HG03060 (cell line): Measurements from ENCODE around the gene KIAA1958.
"Not testable (repeated sequence)": the region's sequence is repeated elsewhere in the genome, so short reads cannot be mapped to it uniquely, and the experiment has no call there.

ENCODE experiments used
- ATAC-seq: cut with Tn5 transposase; IDR thresholded peaks from one replicate; pipeline ENCODE4 v1.9.1; 2021; ENCODE audit warnings: low read depth, moderate number of reproducible peaks; ENCODE audit not compliant: unreplicated experiment

KIAA1958 gene

GRCh38 chr9:112487799-112488340, 1.2 kb downstream of the KIAA1958 start:
- no peak for ATAC-seq

- ATAC-seq, result no peak
Observed at GRCh38 chr9:112489039-112489546, 2.5 kb downstream of the KIAA1958 start.

- ATAC-seq, result no peak
Observed at GRCh38 chr9:112489876-112490666, 3.4 kb downstream of the KIAA1958 start.

GRCh38 chr9:112493393-112494137, 6.9 kb downstream of the KIAA1958 start:
- no peak for ATAC-seq

- ATAC-seq, result no peak
Observed at GRCh38 chr9:112494153-112494552, 7.5 kb downstream of the KIAA1958 start.

GRCh38 chr9:112495614-112496013, 9.0 kb downstream of the KIAA1958 start:
- no peak for ATAC-seq

GRCh38 chr9:112496074-112496722, 9.6 kb downstream of the KIAA1958 start:
- ATAC-seq, result no peak

GRCh38 chr9:112500842-112501241, 14.2 kb downstream of the KIAA1958 start:
- ATAC-seq, result no peak

GRCh38 chr9:112501287-112501686, 14.7 kb downstream of the KIAA1958 start:
- no peak for ATAC-seq

GRCh38 chr9:112502175-112502946, 15.7 kb downstream of the KIAA1958 start:
- no peak for ATAC-seq

GRCh38 chr9:112503170-112503569, 16.5 kb downstream of the KIAA1958 start:
- ATAC-seq, result no peak

GRCh38 chr9:112505086-112505485, 18.5 kb downstream of the KIAA1958 start:
- ATAC-seq, result no peak

- no peak for ATAC-seq
Observed at GRCh38 chr9:112505607-112506006, 19.0 kb downstream of the KIAA1958 start.

GRCh38 chr9:112506571-112506970, 19.9 kb downstream of the KIAA1958 start:
- no peak for ATAC-seq

GRCh38 chr9:112507001-112507680, 20.5 kb downstream of the KIAA1958 start:
- no peak for ATAC-seq

GRCh38 chr9:112508377-112508776, 21.8 kb downstream of the KIAA1958 start:
- ATAC-seq, result no peak

- not testable (repeated sequence) for ATAC-seq
Observed at GRCh38 chr9:112512377-112512776, 25.8 kb downstream of the KIAA1958 start.

- no peak for ATAC-seq
Observed at GRCh38 chr9:112516769-112517168, 30.1 kb downstream of the KIAA1958 start.

- ATAC-seq, result no peak
Observed at GRCh38 chr9:112520069-112520468, 33.4 kb downstream of the KIAA1958 start.

- ATAC-seq, result no peak
Observed at GRCh38 chr9:112520656-112521055, 34.0 kb downstream of the KIAA1958 start.
